Measurements from ENCODE around the gene RPS23.

The RPS23 gene

DNA sequence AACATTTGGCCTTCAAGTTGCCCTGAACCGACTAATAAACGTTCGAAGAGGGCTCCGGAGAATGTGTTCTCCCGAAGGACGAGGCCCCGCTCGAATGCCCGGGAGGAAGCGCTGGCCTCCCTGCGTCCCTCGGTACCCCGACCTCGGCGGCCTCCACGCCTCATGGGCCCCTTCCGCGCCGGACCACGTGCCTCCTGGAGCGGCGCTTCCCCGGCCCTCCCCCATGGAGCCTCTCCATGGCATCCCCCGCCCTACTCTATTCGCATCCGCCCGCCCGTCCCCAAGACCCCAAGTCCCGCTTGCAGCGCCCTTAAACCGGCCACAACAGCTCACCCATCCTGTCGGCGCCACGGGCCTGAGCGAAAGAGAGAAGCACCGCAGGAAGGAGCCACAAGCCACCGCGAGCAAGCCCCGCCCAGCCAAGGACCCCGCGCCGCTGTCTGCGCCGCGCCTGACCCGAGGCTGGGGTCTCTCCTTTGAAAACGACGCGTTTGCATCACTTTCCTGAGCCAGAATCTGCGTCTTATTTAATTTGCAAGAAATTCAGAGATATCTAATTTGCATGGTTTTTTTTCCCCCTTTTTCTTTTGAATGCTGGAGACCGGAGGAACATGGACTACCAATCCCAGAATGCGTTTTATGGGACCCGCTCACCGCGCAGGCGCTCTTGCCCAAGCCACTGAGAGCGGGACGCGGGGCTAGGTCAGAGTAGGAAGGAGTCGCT lies at the start of gene RPS23:
TSS of gene RPS23 (minus strand) at position 368 of the 724 bp plus-strand sequence. CDS start at position 337, 31 bp downstream.
- peak; percentile 71 to 79 (median 77) for DNase-seq (ENCODE audit: low read depth in 4 of 4, low spot score in 1 of 4)

DNA sequence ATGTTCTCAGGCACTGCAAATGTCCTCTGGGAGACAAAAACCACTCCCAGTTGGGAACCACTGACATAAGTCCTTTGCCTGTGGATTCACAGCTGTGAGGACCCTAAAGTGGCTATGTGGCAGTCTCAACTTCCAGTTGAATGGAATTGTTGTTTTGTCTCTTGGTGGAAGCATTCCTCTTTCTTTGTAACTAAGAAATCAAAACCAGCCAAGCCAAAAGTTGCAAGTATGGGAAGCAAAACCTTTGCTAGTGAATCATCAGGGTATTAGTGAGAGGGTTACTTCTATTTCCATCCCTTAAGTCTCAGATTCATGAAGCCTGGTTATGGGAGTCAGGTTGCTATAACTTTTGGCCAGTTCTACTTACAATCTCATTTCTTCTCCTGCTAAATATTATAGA lies 49.8 kb upstream of the RPS23 start:
- no peak for DNase-seq (ENCODE audit: low read depth in 4 of 4, low spot score in 1 of 4)

DNA sequence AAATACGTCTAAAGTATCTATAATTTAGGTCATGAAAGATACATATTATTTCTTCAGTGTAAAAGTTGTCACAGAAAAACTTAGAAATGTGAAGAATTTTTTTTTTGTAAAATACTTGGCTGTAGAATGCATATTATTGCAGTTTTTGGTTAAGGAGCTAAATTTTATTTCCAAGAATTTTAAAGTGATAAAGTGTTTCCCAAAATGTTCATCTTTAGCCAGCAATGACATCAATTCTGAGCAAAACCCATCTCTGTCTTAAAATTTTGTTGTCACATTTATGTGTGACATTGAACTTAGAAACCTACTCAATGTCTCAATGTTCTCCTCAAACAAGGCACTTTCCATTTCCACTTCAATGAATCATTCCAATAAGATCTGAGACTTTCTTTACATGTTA lies 47.8 kb upstream of the RPS23 start:
- no peak for DNase-seq (ENCODE audit: low read depth in 4 of 4, low spot score in 1 of 4)

DNA sequence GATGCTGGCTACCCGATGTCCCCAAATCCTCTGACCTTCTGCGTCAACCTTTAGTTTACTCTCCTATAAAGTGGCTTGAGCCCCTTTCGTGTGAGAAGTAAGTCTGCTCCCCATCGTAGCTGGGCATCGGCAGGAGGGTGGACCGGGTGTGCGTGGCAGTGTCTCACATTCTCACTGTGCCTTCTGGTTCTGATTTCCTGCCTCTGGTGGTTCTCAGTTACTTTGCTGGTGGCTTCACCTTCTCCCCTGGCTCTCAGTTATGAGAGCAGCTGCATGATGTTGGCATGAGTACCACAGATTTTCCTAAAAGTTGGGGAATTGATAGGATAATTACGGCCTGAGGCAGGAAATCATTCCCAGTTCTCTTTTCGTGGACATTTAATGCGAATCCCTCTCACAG lies 47.0 kb upstream of the RPS23 start:
- no peak for DNase-seq (ENCODE audit: low read depth in 4 of 4, low spot score in 1 of 4)

DNA sequence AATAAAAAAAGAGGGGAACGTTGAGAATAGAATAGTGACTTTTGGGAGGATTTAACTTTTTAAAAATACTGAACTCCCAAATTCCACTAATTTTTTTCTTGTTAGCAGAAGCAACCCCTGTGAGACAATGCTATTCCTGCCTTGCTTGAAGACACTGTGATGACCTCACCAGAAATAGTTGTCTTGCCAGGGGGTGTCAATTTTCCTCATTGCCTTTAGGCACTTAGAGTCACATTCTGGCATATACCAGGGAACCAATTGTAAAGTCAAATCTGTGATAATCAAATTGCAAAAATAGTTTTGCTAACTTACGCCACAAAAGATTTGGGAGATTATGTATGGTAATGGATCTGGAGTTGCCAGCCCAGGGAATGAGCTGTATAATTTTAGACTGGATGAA lies 42.8 kb upstream of the RPS23 start:
- DNase-seq (ENCODE audit: low read depth in 4 of 4, low spot score in 1 of 4): no peak

DNA sequence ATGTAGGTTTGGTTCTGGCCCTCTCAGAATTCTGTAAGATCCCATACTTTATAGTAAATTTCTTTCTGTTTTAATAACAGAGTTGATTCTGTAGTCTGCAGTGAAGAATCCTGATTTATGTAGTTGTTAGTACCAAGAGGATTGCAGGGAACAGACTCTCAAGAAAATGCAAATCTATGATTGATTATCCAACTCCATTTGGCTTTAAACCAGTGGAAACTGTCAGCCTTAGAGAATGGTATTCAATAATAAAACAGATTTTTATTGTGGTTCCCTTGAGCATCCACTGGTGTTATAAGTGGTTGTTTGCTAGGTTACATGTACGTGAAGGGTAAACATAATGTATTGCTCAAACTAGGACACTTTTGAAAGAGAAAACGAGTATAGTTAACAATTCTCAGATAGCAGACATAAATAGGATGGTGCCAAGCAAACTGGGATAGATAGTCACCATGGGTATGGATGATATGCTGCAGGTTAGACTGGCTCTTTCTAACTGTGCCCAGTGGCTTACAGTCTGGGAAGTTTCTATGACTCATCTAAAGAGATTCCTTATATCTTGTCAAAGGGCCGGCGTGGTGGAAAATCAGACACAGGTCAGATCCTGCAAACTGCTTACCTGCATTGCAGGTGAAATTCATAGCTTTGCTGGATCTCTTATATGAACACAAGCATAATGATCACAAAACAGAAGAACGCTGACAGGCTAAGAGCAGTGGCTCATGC lies 41.7 kb upstream of the RPS23 start:
- DNase-seq (ENCODE audit: low read depth in 4 of 4, low spot score in 1 of 4): no peak

DNA sequence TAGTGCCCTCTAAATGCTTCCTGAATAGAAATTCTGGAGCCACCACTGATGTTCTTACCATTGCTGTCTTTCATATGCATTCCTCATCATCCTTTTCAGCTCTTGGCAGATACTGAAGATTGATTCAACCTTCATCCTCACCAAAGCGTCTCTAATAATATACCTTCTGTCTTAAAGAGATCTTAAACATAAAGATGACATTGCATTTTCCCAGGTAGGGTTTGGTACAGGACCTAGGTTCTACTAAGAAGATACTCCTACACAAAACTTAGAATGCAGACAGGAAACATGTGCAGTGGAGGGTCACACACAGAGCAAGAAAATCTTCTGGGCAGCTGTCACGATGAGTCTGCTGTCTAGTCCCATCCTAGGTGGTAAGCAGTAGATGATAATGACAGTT lies 41.0 kb upstream of the RPS23 start:
- DNase-seq (ENCODE audit: low read depth in 4 of 4, low spot score in 1 of 4): no peak

DNA sequence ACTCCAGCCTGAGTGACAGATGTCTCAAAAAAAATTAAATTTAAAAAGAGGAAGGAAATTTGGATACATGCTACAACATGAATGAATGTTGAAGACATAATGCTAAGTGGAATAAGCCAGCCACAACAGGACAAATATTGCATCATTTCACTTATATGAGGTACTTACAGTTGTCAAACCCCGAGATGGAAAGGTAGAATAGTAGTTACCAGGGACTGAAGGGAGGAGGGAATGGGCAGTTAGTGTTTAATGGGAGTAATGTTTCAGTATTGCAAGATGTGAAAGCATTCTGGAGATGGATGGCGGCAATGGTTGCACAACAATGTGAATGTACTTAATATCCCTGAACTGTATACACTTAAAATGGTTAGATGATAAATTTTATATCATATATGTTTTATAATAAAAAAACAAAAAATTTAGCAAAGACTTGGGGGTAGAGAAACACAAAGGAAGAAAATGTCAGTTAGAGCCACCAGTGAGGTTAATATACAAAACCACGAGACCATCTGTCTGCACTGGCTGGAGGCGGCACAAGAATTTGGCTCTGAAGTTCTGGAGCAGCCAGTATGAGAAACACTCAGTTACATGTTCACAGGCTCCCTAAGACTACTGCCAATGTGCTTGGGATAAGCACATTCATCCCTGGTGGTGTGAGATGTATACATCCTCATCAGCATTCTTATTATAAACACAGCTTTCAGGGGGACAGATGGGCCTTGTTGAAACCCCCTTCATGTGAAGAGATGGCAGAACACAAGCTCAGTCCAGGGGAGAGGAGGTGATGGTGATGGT lies 37.0 kb upstream of the RPS23 start:
- no peak for DNase-seq (ENCODE audit: low read depth in 4 of 4, low spot score in 1 of 4)

DNA sequence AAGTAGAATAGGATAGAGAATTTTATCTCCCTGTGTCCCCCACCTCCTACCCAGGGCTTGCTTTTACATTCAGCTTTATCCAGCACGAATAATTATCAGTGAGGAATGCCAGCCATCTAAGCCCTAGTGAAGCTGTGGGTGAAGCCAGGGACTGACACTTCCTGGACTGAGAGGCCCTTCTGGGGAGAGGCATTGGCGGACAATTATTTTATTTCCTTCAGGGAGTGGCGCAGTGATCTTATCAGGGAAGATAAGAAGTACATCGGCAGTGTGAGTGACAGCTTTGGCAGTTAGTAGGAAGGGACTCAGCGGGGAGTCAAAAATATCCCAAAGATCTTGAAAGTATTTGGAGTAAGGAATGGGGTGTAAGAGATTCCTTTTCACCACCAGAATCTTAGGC lies 34.9 kb upstream of the RPS23 start:
- DNase-seq (ENCODE audit: low read depth in 4 of 4, low spot score in 1 of 4): no peak

DNA sequence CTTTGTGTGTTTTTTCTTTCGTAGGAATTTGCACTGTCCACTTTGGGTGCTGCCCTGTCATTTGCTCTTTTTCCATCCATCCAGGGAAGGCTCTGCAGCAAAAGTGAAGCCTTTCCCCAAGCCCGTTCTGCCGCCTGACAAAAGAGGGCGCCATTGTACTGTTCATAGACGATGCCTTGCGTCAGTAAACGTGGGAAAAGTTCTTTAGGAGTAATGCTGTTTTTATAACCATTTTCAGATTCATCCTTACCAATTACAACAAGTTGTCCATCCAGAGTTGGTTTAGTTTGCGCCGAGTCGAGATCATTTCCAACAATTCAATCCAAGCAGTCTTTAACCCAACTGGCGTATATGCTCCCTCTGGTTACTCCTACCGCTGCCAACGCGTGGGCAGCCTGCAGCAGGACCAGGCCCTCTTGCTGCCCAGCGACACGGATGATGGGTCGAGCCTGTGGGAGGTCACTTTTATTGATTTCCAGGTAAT lies 34.3 kb upstream of the RPS23 start:
- peak in 1 of 4 experiments; percentile 22 for DNase-seq (ENCODE audit: low read depth in 4 of 4, low spot score in 1 of 4)

DNA sequence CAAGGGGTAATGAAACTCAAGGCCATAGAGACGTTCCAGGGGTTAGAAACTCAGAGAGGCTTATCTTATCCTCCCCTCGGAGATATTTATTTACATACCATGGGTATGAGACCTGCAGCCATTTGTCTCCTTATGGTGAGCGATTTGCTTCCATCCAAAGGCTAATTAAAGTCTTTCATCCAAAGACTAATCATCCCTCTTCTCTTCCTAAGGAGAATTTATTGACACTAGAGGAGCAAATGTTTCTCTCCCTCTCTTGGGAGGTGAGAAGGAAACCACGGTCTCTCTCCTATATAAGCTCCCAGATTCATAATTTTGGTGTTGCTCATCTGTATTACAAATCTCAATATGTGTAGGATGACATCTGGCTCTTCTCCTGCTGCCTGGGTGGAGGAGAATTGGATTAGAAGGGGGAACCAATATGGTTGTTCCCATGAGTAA lies 31.0 kb upstream of the RPS23 start:
- no peak for DNase-seq (ENCODE audit: low read depth in 4 of 4, low spot score in 1 of 4)

DNA sequence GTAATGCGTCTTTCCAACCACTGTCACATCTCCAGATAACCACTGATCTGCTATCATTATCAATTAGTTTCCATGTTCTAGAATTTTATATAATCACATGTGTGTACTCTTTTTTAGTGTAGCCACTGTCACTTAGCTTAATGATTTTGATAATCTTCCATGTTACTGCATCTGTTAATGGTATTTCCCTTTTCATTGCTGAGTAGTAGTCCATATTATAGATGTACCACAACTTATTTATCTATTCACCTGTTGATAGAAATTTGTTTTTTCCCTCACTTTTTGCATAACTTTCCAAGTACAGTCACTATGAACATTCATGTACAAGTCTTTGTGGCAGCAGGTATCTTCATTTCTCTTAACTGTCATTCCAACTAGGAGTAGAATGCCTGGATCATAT lies 30.3 kb upstream of the RPS23 start:
- no peak for DNase-seq (ENCODE audit: low read depth in 4 of 4, low spot score in 1 of 4)

DNA sequence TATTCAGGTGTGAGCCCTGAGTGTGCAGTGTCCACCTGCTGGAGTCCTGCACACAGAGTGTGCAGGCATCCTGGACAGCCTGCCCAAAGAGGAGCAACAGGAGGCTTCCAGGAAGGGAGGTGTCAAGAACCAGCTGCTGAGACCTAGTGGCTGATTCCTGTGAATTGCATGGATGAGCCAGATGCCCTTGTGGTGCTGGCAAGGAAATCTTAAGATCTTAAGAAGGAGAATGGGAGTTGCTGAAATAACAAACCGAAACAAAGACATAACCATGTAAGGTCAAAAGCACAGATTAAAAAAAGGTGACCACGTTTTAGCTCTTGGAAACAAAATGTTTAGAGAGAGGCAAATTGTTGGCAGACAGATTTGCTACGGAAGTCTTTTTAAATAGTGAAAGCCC lies 29.3 kb upstream of the RPS23 start:
- no peak for DNase-seq (ENCODE audit: low read depth in 4 of 4, low spot score in 1 of 4)

DNA sequence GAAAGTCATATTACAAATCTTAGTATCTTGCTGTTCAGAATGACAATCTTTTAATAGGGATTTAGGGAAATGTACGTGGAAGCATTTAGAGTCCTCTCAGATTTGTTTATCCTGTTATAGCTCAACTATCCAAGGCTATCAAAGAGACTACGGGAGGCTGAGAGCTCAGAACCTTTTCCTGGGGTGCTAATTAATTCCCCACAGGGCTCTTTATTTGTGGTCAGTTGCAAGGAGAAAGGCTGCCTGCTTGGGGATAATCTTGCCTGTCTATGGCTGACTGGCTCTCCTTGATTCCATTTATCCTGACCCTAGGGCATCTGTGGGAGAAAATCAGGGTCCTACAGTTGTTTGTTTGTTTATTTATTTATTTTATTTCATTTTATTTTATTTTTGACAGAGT lies 28.0 kb upstream of the RPS23 start:
- DNase-seq (ENCODE audit: low read depth in 4 of 4, low spot score in 1 of 4): no peak

DNA sequence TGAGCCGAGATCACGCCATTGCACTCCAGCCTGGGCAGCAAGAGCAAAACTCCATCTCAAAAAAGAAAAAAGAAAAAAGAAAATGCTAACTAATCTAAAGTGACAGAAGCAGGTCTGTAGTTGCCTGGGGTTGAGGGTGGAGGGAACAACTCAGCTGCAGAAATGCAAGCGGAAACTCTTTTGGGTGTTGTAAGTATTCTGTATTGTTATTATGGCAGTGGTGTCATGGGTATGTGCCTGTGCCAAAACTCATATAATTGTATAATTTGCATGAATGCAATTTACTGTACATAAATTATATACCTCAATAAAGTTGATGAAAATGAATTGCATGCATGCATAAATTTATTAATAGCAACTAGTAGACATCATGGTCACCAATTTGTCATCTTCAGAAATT lies 23.0 kb upstream of the RPS23 start:
- DNase-seq (ENCODE audit: low read depth in 4 of 4, low spot score in 1 of 4): no peak

DNA sequence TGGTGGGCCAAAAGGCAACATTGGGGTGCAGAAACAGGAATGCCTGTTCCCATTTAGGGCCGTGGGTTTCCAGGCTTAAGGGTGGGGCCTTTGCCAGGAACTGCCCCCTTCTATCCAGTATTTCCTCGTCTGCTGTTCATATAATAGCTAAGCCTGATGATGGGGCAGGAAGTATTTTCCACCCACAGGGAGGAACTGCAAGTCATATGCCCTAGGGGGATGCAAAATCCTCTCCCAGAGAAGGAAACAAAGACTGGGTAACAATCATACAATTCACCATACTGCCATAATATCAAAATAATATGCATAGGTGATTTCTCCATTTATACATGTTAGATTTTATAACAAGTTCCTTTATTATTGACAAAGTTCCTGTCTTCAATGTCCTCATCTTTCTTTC lies 20.5 kb upstream of the RPS23 start:
- no peak for DNase-seq (ENCODE audit: low read depth in 4 of 4, low spot score in 1 of 4)

DNA sequence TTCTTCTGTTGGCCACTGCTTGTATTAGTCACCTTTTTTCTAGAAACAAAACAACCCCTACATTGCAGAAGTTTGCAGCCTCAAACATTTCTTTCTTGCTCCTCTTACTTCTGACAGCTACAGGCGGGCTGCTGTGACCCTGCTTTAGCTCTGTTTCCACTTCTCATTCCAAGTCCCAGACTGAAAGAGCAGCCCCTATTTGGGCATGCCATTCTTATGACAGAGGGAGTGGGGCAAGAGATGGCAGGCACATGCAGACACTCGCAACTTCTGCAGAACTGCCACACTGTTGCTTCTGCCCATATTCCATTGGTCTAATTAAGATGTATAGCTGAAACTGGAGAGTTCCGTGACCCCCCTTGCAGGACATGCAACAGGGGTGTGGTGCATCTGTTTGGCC lies 19.6 kb upstream of the RPS23 start:
- DNase-seq (ENCODE audit: low read depth in 4 of 4, low spot score in 1 of 4): no peak

DNA sequence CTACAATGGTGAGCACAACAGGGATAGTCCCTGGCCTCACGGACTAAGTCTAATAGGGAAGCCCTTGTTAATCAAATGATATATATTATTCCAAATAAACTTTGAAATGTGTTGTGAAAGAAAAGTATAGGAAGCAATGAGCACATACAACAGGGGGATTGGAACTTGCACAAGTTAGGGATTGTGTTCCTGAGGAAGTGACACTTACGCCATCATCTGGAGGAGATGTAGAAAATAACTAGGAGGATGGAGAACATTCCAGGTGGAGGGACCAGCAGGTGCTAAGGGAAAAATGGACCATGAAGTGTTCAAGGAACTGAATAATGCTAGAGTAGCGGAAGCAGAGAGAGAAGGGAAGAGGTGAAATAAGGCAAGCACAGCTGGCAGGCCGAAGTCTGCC lies 18.8 kb upstream of the RPS23 start:
- no peak for DNase-seq (ENCODE audit: low read depth in 4 of 4, low spot score in 1 of 4)

DNA sequence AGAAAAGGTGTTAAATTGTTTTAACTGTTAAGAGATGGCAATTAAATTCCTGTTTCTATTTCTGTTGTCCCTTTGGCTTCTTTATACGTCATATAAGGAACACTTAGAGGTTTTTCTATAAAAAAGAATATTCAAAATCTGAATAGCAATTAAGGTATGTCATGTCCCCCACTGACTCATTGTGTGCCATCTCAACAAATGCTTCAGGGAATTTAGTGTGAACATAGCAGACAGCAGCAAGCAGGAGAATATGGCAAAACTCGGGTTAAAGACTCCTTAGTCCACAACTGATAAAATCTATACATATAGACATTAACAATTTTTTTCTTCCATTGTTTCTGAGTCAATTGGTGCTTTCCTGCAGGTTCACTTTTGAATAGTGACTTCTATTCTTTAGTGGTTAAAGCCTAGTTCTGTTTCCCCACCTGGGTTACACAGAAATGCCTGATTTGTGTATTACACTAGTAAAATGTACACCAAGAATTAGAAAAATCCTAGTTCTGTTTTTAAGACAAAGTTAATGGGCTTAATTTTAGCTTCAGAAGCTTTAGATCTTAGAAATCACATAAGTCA lies 17.9 kb upstream of the RPS23 start:
- DNase-seq (ENCODE audit: low read depth in 4 of 4, low spot score in 1 of 4): no peak

DNA sequence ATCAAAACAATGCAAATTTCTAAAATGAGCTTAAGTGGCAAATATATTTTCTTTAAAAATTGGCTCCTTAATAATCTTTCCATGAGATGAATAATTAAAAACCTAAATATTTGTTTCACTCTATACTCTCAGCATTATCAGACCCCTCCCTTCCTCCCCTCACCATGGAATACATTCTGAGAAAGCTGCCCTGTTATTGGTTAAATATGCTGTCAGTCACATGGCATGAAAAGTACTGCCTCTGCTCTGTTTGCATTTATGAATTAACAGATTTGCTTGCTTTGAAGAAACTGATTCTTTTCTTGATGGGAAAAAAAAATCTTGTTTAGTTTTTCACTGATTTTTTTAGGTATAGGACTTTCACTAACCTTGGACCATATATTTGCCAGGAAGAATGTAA lies 17.0 kb upstream of the RPS23 start:
- DNase-seq (ENCODE audit: low read depth in 4 of 4, low spot score in 1 of 4): no peak

DNA sequence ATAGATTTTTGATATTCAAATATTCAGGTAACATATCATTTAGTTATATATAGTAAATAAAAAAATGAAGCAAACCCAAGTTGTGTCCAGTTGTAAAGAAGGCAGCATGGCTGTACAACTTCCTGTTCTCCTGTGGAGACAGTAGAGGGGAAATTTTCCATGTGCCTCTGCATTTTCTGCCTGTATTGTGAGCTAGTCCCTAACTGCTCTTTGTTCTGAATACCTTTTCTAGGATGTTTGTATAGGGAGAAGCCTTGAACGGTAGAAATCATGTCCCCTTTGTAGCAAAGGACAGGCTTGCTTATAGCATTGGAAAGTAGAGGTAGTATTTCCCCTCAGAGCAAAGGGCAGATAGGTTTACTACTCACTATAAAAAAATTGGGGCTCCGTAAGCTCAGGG lies 13.3 kb upstream of the RPS23 start:
- DNase-seq (ENCODE audit: low read depth in 4 of 4, low spot score in 1 of 4): no peak

DNA sequence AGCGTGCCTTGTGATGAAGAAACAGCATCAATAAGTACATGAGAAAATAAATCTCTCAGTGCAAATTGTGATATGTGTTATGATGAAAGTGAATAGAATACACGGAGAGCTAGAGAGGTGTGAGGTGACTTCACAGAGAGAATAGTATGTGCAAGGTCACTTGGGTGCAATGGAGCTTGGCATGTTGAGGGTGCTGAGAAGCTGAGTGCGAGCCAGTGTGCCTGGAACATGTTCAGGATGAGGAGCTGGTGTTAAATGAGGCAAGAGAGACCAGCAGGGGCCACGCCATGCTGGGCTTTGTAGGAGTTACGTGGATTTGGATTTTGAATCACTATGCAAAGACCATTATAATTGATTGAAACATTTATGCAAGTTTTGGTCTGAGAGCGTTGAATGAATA lies 12.8 kb upstream of the RPS23 start:
- DNase-seq (ENCODE audit: low read depth in 4 of 4, low spot score in 1 of 4): no peak

Data from stimulated activated CD4-positive, alpha-beta T cell treated with anti-CD3 and anti-CD28 coated beads, Interleukin-1b, Interleukin-23, amount 100 ng/mL, for 24 hours (primary cell).